Measurements from ENCODE around the gene SLC9A2. TPM values are rescaled to one million over a fixed set of nuclear protein-coding genes. Genes with fewer than 3 reads are reported as not detected.

Gene SLC9A2
- total and polyA plus RNA-seq, 10 of the 15 experiments (the other 5 are each of a cell fraction or from before 2014, with no cell fraction given) = 0.13 to 1.2 (median 0.79) TPM

GRCh38 chr2:102591491-102592045 lies 27.8 kb upstream of the SLC9A2 start (continued):
- TF ChIP-seq MEF2B (IDR thresholded peaks at IDR 0.05; ENCODE audit: partially characterized antibody, poor library complexity, severe bottlenecking) = no peak
- no peak for TF ChIP-seq KDM1A (IDR thresholded peaks at IDR 0.05; ENCODE audit: borderline replicate concordance)
- no peak for TF ChIP-seq NR2C1 (IDR thresholded peaks at IDR 0.05)

GRCh38 chr2:102592601-102593000 lies 26.8 kb upstream of the SLC9A2 start:
- no TSS peak for BruUV-seq (replicated peaks)

More at GRCh38 chr2:102592601-102593000, 26.8 kb upstream of the SLC9A2 start:
- no peak overlapping the region for H2AFZ ChIP-seq (ENCODE audit: control insufficient read depth, low read depth, low read length)
- H3K36me3 ChIP-seq (ENCODE audit: control insufficient read depth in 2 of 2, insufficient read depth in 2 of 2, low read length in 1 of 2) = no peaks in the 10 kb centered on the region
- ATAC-seq = no peak
- no peak for TF ChIP-seq FOXM1 (IDR thresholded peaks at IDR 0.05; ENCODE audit: low read depth, low read length)
- TF ChIP-seq ZNF24 (IDR thresholded peaks at IDR 0.05) = 0 out of 2 replicates have a peak, but pooled peaks have one; percentile 37
- peak in 2 of 3 experiments; percentile 27 to 36; a peak in 2 of 6 replicates for TF ChIP-seq CTCF (IDR thresholded peaks at IDR 0.05 in 2 of 3, conservative IDR thresholded peaks at IDR 0.05 in 1 of 3; ENCODE audit: control insufficient read depth in 2 of 3, extremely low read depth in 1 of 3, insufficient read depth in 1 of 3, low read depth in 3 of 3, low read length in 3 of 3)
- TF ChIP-seq NFIC (IDR thresholded peaks at IDR 0.05; ENCODE audit: low read depth, low read length) = no peak
- TF ChIP-seq RAD21 (IDR thresholded peaks at IDR 0.05; ENCODE audit: insufficient read depth, low read depth, low read length) = 0 out of 2 replicates have a peak, but pooled peaks have one; percentile 21
- no peak for TF ChIP-seq ZNF217 (IDR thresholded peaks at IDR 0.05)
- in situ Hi-C loops (cut with MboI) = no loop called here
- H3K4me1 ChIP-seq (ENCODE audit: control insufficient read depth, insufficient read depth, low read length) = no peaks in the 10 kb centered on the region
- H3K9me3 ChIP-seq (replicated peaks; ENCODE audit: control insufficient read depth, insufficient read depth, low read length) = no peaks in the 10 kb centered on the region
- H3K4me2 ChIP-seq (ENCODE audit: control insufficient read depth, insufficient read depth) = no peak overlapping the region
- no peak overlapping the region for H3K27ac ChIP-seq (ENCODE audit: control insufficient read depth, insufficient read depth)
- ChIA-PET RAD21 (ENCODE audit: unreplicated experiment) (no interaction called here), SMC1A (ENCODE audit: uncharacterized antibody, unreplicated experiment) (interaction anchor here (1.5 kb wide), 1 partner anchor 119 kb away, joined by 3 read pairs; the partner anchor contains the start of gene SLC9A4), POLR2A (no interaction called here), CTCF (interaction anchor here (0.7 to 2.7 kb wide), 5 partner anchors 12 to 104 kb away, joined by 3 to 7 read pairs (median 3); no protein-coding TSS in a partner anchor)
- no peak for DNase-seq (ENCODE audit: low read depth, low spot score)
- no peaks in the 10 kb centered on the region for H3K27me3 ChIP-seq (replicated peaks in 1 of 2; ENCODE audit: control insufficient read depth in 2 of 2, insufficient read depth in 2 of 2, low read length in 1 of 2)
- FAIRE-seq = no peak
- H3K4me3 ChIP-seq = no peak overlapping the region
- no peaks in the 10 kb centered on the region for H3K79me2 ChIP-seq (ENCODE audit: control insufficient read depth, insufficient read depth, low read length)
- no peak overlapping the region for H3K9ac ChIP-seq (ENCODE audit: control insufficient read depth, insufficient read depth, low read length)
- 55% methylated on average over 2 of the region's 2 CpGs for WGBS (ENCODE audit: insufficient coverage, insufficient replicate concordance, low lambda C conversion rate, missing lambda C conversion rate)
- H4K20me1 ChIP-seq (ENCODE audit: control insufficient read depth, insufficient read depth) = no peaks in the 10 kb centered on the region
- intact Hi-C loops (cut with micrococcal nuclease; ENCODE audit: unreplicated experiment) = loop anchor here (1.0 kb wide), 1 partner anchor 119 kb away; the partner anchor contains the start of gene SLC9A4

All from GM12878 (cell line).